Measurements from ENCODE around the gene REXO5.
"Not testable (repeated sequence)": the region's sequence is repeated elsewhere in the genome, so short reads cannot be mapped to it uniquely, and the experiment has no call there.

REXO5 gene

GRCh38 chr16:20850981-20851380 is 44.7 kb downstream of the REXO5 start:
- no peak for DNase-seq

DNA sequence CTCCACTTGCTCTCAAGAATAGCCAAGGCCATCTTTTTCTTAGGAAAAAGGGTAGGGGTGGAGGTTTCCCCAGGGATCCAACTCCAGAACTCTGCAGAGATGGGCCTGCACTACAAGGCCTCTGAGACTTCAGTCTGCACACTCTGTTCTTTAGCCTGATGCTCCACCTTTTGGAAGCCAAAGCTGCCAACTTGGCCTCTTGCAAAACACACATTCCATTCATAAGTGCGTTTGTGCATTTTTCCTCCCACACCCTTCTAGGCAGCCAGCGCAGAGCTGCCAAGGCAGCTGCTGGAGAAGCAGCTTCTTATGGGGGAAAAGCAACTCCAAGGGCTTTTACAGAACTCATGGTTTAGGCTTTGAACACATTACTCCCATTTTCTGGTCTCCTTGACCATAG is 45.3 kb downstream of the REXO5 start:
- DNase-seq = no peak

GRCh38 chr16:20853143-20853542 is 46.8 kb downstream of the REXO5 start:
- DNase-seq = no peak

DNA sequence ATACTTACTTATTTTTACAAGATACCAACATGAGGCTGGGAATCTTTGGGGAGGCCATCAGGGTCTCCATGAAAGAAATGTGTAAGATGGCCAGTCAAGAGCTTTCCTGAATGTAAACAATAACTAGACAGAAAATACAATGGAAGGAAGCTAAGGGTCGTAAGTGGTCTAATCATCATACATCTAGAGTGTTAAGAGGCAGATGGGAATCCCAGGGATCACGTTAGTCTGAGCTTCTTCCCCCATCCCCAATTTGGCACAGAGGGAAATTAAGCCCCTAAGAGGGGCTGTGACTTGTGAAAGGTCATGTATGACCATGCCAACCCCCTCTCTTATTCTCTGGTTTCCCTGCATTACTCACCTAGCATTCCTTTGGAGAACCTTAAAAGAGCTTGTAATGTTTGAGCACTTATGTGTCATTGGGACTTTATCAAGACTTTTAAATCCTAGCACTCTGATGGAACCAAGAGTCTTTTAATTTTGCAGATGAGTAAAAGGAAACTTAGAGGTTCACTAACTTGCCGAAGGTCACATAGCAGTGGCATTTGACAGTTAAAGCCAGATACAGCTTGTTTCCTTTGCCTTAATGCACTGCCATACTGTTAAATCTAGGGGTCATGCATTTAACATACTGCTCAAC is 47.8 kb downstream of the REXO5 start:
- no peak for DNase-seq

DNA sequence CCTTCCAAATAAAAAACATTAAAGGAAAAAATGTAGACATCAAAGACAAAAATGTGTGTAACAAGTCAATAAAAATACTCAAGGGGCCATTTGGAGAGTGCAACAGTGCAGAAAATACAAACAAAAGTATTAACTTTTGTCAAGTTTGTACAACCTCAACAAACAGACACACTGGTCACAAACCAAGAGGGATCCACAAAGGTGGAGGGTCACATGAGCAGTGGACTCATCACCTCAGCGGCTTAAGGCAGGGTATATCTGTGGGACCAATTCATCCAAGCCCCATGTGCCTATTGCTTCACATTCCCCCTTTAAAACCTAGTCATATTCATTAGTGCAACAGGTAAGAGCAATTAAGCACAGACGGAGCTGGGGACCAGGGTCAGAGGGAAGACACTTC is 48.6 kb downstream of the REXO5 start:
- DNase-seq = no peak

GRCh38 chr16:20857281-20857680 is 51.0 kb downstream of the REXO5 start:
- no peak for DNase-seq

- no peak for DNase-seq
Observed at GRCh38 chr16:20859229-20859628, 52.9 kb downstream of the REXO5 start.

DNA sequence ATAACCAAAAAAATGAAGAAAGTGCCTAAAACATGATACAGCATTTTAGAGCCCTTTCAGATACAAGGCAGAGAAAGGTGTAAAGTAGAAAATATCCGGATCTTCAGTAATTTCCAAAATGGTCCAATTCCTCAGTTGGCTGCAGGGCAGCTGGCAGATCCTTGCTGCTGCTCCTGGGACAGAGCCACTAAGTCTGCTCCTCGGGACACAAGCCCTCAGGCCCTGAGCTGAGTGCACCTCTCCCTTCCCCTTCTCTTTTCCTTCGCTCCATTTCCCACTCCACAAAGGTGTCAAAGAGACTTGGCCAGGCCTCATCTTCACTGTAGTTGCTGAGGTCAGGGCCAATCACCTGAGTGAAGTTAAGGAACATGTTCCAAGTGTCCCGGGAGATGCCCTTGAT is 53.4 kb downstream of the REXO5 start:
- DNase-seq = no peak

GRCh38 chr16:20860361-20860760 is 54.0 kb downstream of the REXO5 start:
- DNase-seq = no peak

GRCh38 chr16:20860995-20861394 is 54.7 kb downstream of the REXO5 start:
- DNase-seq = not testable (repeated sequence)

DNA sequence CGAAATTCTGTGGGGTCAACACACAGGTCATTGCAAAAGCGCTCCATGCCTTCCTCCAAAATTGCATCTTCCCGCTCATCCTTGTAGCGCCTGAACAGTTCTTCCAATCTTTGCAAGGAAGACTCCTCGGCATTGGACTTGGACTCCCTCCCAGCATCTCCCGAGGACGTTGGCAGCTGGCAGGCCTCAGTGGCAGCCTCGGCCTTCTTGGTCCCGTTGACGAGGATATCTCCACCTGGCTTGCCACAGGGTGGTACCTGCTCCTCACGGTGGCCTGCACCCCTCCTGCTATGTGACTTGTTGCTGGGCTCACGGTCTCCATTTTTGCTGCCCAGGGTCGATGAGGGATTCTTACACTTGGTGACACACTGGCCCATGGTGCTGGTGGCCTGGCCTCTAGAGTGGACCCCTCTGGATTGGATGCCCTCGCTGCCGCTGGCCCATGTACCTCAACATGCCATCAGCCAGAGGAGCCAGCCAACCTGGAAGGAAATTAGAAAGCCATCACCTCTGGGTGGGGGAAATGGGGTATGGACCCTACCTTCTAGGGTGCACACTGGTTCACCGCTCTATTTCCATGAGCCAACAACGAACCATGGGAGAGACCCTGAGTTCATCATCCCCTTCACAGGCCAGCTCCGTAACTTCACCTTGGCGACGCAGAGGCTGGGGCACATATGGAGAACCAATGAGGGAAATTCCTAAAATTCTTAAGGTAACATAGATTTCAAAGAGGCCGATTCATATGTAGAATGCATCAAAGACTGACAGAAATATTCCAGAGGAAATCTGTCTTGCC is 56.0 kb downstream of the REXO5 start:
- no peak for DNase-seq

GRCh38 chr16:20864376-20864775 is 58.0 kb downstream of the REXO5 start:
- DNase-seq = not testable (repeated sequence)

GRCh38 chr16:20865420-20866131 is 59.2 kb downstream of the REXO5 start:
- DNase-seq = no peak

DNA sequence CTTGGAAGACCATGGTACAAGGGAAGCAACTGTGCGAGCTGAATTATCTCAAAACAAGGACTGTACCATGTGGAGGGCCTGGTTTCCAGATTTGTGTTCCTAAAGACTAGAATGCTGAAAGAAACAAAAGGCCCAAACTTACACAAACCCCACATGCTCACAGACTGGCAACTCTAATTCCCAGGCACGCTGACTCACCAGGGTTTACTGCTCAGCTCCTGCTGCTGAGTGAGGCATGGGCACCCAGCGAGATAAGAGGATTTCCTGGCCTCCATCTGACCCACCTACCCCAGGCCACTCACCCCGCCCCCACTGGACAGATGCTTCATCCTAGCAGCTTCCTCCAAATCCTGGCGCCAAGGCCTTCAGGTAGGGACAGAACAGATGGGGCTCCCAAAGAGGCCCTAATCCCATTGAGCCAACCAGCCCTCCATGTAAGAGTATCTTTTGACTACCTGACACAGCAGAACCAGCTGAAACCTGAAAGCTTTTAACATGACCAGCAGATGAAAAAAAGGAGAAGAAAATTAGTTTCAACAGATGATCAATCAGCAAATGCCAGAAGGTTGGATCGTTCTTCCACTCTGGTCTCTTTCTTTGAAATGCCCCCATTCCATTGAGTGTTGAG is 59.9 kb downstream of the REXO5 start:
- DNase-seq = no peak

GRCh38 chr16:20866801-20867200 is 60.5 kb downstream of the REXO5 start:
- DNase-seq = no peak

- DNase-seq = no peak
Observed at GRCh38 chr16:20867585-20867984, 61.3 kb downstream of the REXO5 start.

DNA sequence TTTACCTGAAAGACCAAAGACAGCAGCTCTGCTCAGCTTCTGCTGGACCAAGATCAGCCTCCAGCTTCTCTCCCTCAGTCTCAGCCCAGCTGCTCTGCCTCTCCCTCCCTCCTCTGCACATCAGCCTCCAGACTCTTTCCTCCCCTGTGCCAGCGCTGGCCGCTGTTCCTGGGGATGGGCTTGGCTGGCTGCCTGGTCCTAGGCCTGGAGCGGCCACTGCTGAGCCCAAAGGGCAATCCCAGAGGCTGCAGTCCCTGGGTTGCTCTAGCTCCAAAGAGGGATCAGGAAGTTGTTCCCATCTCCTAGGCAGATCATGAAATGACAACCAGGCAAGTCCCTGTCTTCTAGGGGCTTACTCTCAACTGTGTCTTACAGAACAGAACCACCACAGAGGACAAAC is 62.6 kb downstream of the REXO5 start:
- DNase-seq = no peak

GRCh38 chr16:20870122-20870820 is 63.9 kb downstream of the REXO5 start:
- DNase-seq = no peak

- DNase-seq = no peak
Observed at GRCh38 chr16:20871258-20871657, 64.9 kb downstream of the REXO5 start.

DNA sequence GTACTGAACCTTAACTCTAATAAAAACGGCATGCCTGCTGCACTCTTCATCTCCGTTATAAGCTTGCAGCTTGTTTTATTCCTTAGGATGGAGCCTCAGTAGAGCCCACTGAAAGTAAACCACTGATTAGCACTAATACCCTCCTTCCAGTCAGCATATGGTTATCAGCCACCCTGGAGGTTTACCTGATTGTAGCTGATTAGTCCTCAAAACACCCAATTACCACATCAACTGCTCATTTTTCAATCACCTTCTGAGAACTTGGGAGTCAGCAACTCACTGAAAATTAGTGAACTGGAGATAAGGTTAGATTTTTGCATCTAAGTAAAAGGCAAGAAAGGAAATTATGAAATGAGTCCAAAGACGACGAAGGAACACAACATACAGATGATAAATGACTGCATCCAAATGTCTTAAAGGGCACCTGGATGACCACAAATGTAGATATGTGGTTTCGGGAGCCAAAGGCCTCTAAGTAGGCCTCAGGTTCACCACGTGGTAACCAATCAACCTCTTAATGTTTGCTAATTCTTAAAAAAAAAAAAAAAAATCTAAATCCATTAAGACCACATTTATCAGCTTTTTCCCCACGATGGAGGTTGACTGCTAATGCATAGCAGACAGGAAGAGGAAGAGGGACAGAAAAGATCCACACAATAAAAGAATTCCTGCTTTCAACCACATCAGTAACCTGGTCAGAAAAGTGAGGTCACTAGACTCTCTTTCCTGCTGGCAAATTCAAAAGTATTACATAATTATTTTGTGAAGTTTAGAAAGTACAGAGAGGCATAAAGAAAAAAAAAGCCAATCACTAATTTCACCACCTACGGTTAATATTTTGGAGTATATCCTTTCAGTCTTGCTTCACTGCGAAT is 65.9 kb downstream of the REXO5 start:
- DNase-seq = no peak

DNA sequence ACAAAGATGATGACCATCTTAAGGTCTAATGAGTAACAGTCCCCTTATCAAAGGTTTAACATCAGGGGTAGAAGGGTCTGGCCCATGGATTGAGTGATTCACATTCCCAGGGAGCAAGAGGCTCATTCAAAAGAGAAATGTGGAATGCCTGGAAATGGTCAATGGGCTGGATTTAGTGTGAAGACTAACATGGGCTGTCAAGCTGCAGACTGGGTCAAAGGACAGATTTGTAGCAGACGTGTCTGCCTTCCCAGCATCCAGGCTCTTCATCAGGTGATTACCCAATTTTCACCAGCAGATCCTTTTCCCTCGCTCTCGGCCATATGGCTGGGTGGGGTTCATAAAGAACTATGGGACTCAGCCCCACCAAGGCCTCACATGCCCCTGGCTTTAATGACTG is 67.0 kb downstream of the REXO5 start:
- no peak for DNase-seq

- DNase-seq = no peak
Observed at GRCh38 chr16:20874088-20874581, 67.8 kb downstream of the REXO5 start.
